Muscle of leg (tissue), 11 donors: Measurements from ENCODE around the gene ABCG4. TPM values are rescaled to one million over a fixed set of nuclear protein-coding genes. Genes with fewer than 3 reads are reported as not detected.

Source experiments
- DNase-seq: peaks from one replicate; pipeline ENCODE4 v3.0.0; 2013
- H3K27ac ChIP-seq: one replicate; pipeline ENCODE4 v1.5.1; 2013; ENCODE audit warnings: mild to moderate bottlenecking, low read length, control low read depth
- H3K27me3 ChIP-seq: one replicate; pipeline ENCODE4 v1.6.1; 2013; ENCODE audit warnings: low read length; ENCODE audit not compliant: control insufficient read depth, insufficient read depth
- H3K36me3 ChIP-seq: one replicate; pipeline ENCODE4 v1.6.1; 2013; ENCODE audit warnings: low read length; ENCODE audit not compliant: control insufficient read depth, insufficient read depth
- H3K4me1 ChIP-seq: one replicate; pipeline ENCODE4 v1.6.1; 2013; ENCODE audit warnings: low read length; ENCODE audit not compliant: control insufficient read depth, insufficient read depth
- H3K4me3 ChIP-seq: one replicate; pipeline ENCODE4 v1.5.1; 2013; ENCODE audit warnings: low read length, control low read depth
- H3K9me3 ChIP-seq: replicated peaks from 2 replicates; pipeline ENCODE4 v1.6.1; 2013; ENCODE audit warnings: low read depth, low read length; ENCODE audit not compliant: control insufficient read depth
- WGBS: methylation state at CpG from one replicate; pipeline ENCODE4 v1.1.5; 2013; ENCODE audit warnings: missing lambda C conversion rate; ENCODE audit not compliant: insufficient coverage; 5-methylcytosine and 5-hydroxymethylcytosine counted together
- polyA plus RNA-seq, 8 donors: library from polyadenylated mRNA; unstranded; fragments of 120-200 nt; gene quantifications; one replicate each; pipeline versions ENCODE4 v1.2.1 to v1.2.3, GENCODE V29; 2013; ENCODE audit warnings: inconsistent platforms in 1 of 8, low replicate concordance in 1 of 8; ENCODE audit not compliant: insufficient read length in 8 of 8, insufficient read depth in 1 of 8
- total RNA-seq: library from RNA; stranded (reverse); fragments of 120-200 nt; gene quantifications from one replicate; pipeline ENCODE4 v1.2.4, GENCODE V29; 2013

Gene ABCG4
- total and polyA plus RNA-seq, 9 donors = 0.13 to 0.60 (median 0.26) TPM

- 98% methylated on average over 8 of the region's 9 CpGs for WGBS
- Histone ChIP-seq H3K27me3 (no peaks in the 10 kb centered on the region), H3K4me3 (no peak overlapping the region), H3K36me3 (no peaks in the 10 kb centered on the region), H3K27ac (no peak overlapping the region), H3K9me3 (no peaks in the 10 kb centered on the region), H3K4me1 (peaks cover 13% of the 10 kb centered on the region)
- no peak for DNase-seq
Measured at GRCh38 chr11:119204066-119204465, 55.2 kb downstream of the ABCG4 start.

DNA sequence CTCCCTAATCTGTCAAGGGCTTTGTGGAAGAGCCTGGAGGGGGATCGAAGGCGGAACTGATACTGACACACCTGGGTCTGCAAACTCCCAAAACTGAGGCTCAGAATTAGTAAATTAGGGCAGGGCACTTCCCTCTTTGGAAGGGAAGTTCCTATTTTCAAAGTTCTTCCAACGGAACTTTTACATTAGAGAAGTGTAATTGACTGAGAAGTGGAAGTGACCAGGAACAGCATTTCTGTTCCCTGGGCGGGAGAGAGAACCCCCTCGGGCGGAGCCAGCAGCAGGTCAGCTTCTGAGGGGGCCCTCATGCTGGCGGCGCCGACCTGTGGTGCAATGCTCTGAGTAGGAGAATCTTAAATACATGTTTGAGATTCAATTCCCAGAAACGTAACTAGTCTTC is 56.2 kb downstream of the ABCG4 start:
- Histone ChIP-seq H3K9me3 (no peaks in the 10 kb centered on the region), H3K4me1 (peaks cover 13% of the 10 kb centered on the region), H3K27me3 (no peaks in the 10 kb centered on the region), H3K27ac (peak overlapping the region; percentile 47), H3K4me3 (peak overlapping the region; percentile 98), H3K36me3 (no peaks in the 10 kb centered on the region)
- DNase-seq = peak; percentile 45
- no CpG with 5 or more reads among the region's 10 CpGs for WGBS

DNA sequence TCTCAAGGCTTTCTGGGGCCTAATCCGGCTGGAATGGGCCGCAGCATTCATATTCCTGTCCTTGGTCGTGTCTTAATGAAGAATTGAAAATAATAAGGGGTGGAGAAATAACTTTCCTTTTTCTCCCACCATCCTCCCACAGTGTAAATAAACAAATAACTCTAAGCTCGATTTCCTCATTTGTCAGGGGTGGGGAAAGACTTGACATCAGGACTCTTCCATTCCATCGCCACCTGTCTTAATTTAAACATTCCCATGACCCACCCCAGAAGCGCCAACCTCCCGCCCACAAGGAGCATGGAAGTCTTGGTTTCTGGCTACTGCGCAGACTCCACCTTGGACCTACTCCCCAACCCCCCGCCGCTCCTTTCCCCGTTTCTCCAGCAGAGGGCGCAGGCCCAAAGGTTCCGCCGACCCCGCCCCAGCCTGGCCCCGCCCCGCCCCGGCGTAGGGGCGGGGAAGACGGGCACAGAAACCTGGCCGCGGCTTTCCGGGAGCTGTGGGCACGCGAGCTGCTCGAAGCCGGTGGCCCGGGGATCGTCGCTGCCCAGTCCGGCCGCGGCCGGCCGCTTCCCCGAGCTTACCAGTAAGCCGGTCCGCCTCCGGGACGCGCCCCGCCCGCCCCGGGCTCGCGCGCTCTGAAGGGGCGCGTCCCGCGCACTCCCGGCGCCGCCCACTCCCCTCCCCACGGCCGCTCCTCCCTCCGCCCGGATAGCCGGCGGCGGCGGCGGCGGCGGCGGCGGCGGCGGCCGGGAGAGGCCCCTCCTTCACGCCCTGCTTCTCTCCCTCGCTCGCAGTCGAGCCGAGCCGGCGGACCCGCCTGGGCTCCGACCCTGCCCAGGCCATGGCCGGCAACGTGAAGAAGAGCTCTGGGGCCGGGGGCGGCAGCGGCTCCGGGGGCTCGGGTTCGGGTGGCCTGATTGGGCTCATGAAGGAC is 57.0 kb downstream of the ABCG4 start, which contains the start of gene CBL:
TSS of gene CBL (plus strand) at position 766 of the 937 bp plus-strand sequence. CDS start at position 845, 79 bp downstream.
- Histone ChIP-seq H3K4me3 (peak within 1 kb of the TSS; percentile 98), H3K27ac (peak within 1 kb of the TSS; percentile 91), H3K36me3 (no peaks in the 10 kb centered on the region), H3K4me1 (peaks cover 13% of the 10 kb centered on the region), H3K9me3 (no peaks in the 10 kb centered on the region), H3K27me3 (no peaks in the 10 kb centered on the region)
- under 1% methylated on average over 71 of the region's 88 CpGs for WGBS
- DNase-seq = peak; percentile 96

- Histone ChIP-seq H3K27ac (peak overlapping the region; percentile 91), H3K36me3 (no peaks in the 10 kb centered on the region), H3K4me1 (peaks cover 13% of the 10 kb centered on the region), H3K9me3 (no peaks in the 10 kb centered on the region), H3K4me3 (peak overlapping the region; percentile 98), H3K27me3 (no peaks in the 10 kb centered on the region)
- peak; percentile 60 for DNase-seq
- WGBS = 0% methylated on average over 14 of the region's 41 CpGs
Measured at GRCh38 chr11:119206511-119207414, 57.9 kb downstream of the ABCG4 start.

GRCh38 chr11:119207415-119207960 is 58.6 kb downstream of the ABCG4 start:
- H3K9me3 ChIP-seq = no peaks in the 10 kb centered on the region
- DNase-seq = no peak
- H3K27ac ChIP-seq = peak overlapping the region; percentile 74
- H3K36me3 ChIP-seq = no peaks in the 10 kb centered on the region
- H3K27me3 ChIP-seq = no peaks in the 10 kb centered on the region
- peak overlapping the region; percentile 98 for H3K4me3 ChIP-seq
- WGBS = no CpG with 5 or more reads among the region's 11 CpGs
- peaks cover 13% of the 10 kb centered on the region for H3K4me1 ChIP-seq

DNA sequence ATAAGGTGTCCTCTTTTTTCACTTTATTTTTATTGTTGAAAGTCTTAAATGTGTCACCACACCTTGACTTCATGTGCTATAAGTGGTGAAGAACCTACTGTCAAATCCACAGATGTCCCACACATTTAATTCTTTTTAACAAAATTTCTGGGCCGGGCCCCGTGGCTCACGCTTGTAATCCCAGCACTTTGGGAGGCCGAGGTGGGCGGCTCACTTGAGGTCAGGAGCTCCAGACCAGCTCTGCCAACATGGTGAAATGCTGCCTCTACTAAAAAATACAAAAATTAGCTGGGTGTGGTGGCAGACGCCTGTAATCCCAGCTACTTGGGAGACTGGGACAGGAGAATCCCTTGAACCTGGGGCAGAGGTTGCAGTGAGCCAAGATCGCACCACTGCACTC is 60.3 kb downstream of the ABCG4 start:
- WGBS = 65% methylated on average over 6 of the region's 7 CpGs
- Histone ChIP-seq H3K27ac (no peak overlapping the region), H3K27me3 (no peaks in the 10 kb centered on the region), H3K9me3 (no peaks in the 10 kb centered on the region), H3K4me3 (no peak overlapping the region), H3K36me3 (no peaks in the 10 kb centered on the region), H3K4me1 (peaks cover 13% of the 10 kb centered on the region)
- DNase-seq = no peak

DNA sequence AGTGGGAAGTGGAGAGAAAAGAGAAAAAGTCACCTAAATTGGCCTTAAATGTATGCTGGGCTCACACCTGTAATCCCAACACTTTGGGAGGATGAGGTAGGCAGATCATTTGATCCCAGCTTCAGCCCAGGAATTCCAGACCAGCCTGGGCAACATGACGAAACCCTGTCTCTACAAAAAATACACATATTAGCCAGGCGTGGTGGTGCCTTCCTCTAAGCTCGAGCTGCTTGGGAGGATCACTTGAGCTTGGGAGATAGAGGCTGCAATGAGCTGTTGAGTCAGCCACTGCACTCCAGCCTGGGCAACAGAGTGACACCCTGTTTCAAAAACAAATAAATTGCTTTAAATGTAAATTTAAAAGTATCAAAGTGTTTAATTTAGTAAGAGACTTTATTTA is 61.2 kb downstream of the ABCG4 start:
- peaks cover 11% of the 10 kb centered on the region for H3K4me1 ChIP-seq
- H3K27me3 ChIP-seq = no peaks in the 10 kb centered on the region
- no peaks in the 10 kb centered on the region for H3K36me3 ChIP-seq
- no peak for DNase-seq
- no peak overlapping the region for H3K4me3 ChIP-seq
- no CpG with 5 or more reads among the region's 3 CpGs for WGBS
- H3K9me3 ChIP-seq = no peaks in the 10 kb centered on the region
- H3K27ac ChIP-seq = no peak overlapping the region

Other genes starting within 250 kb of the ABCG4 start
- 24.6 TPM for gene BCL9L, start 223.1 kb upstream of the ABCG4 start, total RNA-seq
- gene BCL9L, start 223.1 kb upstream of the ABCG4 start, polyA plus RNA-seq = 100 to 1,000 TPM in 1 of 8 donors, 10 to 100 TPM in 7; 43.3 to 102 (median 66.8) TPM
- gene UPK2, start 192.8 kb upstream of the ABCG4 start, total RNA-seq = 0.09 TPM
- 1 to 10 TPM in 5 of 8 donors, under 1 TPM in 3; 0.65 to 3.5 (median 1.0) TPM for gene UPK2, start 192.8 kb upstream of the ABCG4 start, polyA plus RNA-seq
- not detected for gene FOXR1, start 177.3 kb upstream of the ABCG4 start, total RNA-seq
- not detected for gene FOXR1, start 177.3 kb upstream of the ABCG4 start, polyA plus RNA-seq
- gene CENATAC, start 150.9 kb upstream of the ABCG4 start, total RNA-seq = 17.3 TPM
- gene CENATAC, start 150.9 kb upstream of the ABCG4 start, polyA plus RNA-seq = 10 to 100 TPM in 5 of 8 donors, 1 to 10 TPM in 3; 8.5 to 25.0 (median 12.5) TPM
- gene RPS25, start 130.7 kb upstream of the ABCG4 start, total RNA-seq = 2,660 TPM
- 1,000 to 10,000 TPM; 1,606 to 2,037 (median 1,827) TPM for gene RPS25, start 130.7 kb upstream of the ABCG4 start, polyA plus RNA-seq
- 48.7 TPM for gene TRAPPC4, start 130.3 kb upstream of the ABCG4 start, total RNA-seq
- gene TRAPPC4, start 130.3 kb upstream of the ABCG4 start, polyA plus RNA-seq = 10 to 100 TPM; 41.9 to 56.3 (median 46.9) TPM
- 5.7 TPM for gene SLC37A4, start 118.2 kb upstream of the ABCG4 start, total RNA-seq
- 10 to 100 TPM in 6 of 8 donors, 1 to 10 TPM in 2; 8.9 to 18.4 (median 11.1) TPM for gene SLC37A4, start 118.2 kb upstream of the ABCG4 start, polyA plus RNA-seq
- gene HYOU1, start 91.8 kb upstream of the ABCG4 start, total RNA-seq = 30.1 TPM
- gene HYOU1, start 91.8 kb upstream of the ABCG4 start, polyA plus RNA-seq = 10 to 100 TPM; 35.3 to 64.0 (median 47.2) TPM
- gene VPS11, start 81.2 kb upstream of the ABCG4 start, total RNA-seq = 19.9 TPM
- 10 to 100 TPM; 29.1 to 32.1 (median 30.3) TPM for gene VPS11, start 81.2 kb upstream of the ABCG4 start, polyA plus RNA-seq
- 3.8 TPM for gene HMBS, start 64.2 kb upstream of the ABCG4 start, total RNA-seq
- 10 to 100 TPM; 20.0 to 26.3 (median 22.6) TPM for gene HMBS, start 64.2 kb upstream of the ABCG4 start, polyA plus RNA-seq
- 11.8 TPM for gene DPAGT1, start 47.2 kb upstream of the ABCG4 start, total RNA-seq
- 10 to 100 TPM; 23.9 to 35.0 (median 30.4) TPM for gene DPAGT1, start 47.2 kb upstream of the ABCG4 start, polyA plus RNA-seq
- gene C2CD2L, start 41.7 kb upstream of the ABCG4 start, total RNA-seq = 4.3 TPM
- 1 to 10 TPM; 6.6 to 9.4 (median 7.6) TPM for gene C2CD2L, start 41.7 kb upstream of the ABCG4 start, polyA plus RNA-seq
- gene HINFP, start 27.5 kb upstream of the ABCG4 start, total RNA-seq = 15.5 TPM
- gene HINFP, start 27.5 kb upstream of the ABCG4 start, polyA plus RNA-seq = 10 to 100 TPM; 17.0 to 22.8 (median 17.5) TPM
- 10.2 TPM for gene NLRX1, start 19.7 kb downstream of the ABCG4 start, total RNA-seq
- gene NLRX1, start 19.7 kb downstream of the ABCG4 start, polyA plus RNA-seq = 10 to 100 TPM; 10.5 to 13.8 (median 11.9) TPM
- gene NHERF4, start 36.4 kb downstream of the ABCG4 start, total RNA-seq = 0.09 TPM
- 1 to 10 TPM in 1 of 8 donors, under 1 TPM in 5, not detected in 2; 0.05 to 2.3 (median 0.10) TPM for gene NHERF4, start 36.4 kb downstream of the ABCG4 start, polyA plus RNA-seq
- 6.0 TPM for gene CBL, start 57.3 kb downstream of the ABCG4 start, total RNA-seq
- 10 to 100 TPM in 6 of 8 donors, 1 to 10 TPM in 2; 8.7 to 15.0 (median 11.9) TPM for gene CBL, start 57.3 kb downstream of the ABCG4 start, polyA plus RNA-seq
- 146 TPM for gene MCAM, start 168.1 kb downstream of the ABCG4 start, total RNA-seq
- 100 to 1,000 TPM; 167 to 231 (median 208) TPM for gene MCAM, start 168.1 kb downstream of the ABCG4 start, polyA plus RNA-seq
- gene RNF26, start 185.5 kb downstream of the ABCG4 start, total RNA-seq = 3.0 TPM
- gene RNF26, start 185.5 kb downstream of the ABCG4 start, polyA plus RNA-seq = 10 to 100 TPM; 13.3 to 22.1 (median 18.4) TPM
- gene C1QTNF5, start 191.8 kb downstream of the ABCG4 start, total RNA-seq = 34.9 TPM
- 10 to 100 TPM; 20.3 to 41.9 (median 35.3) TPM for gene C1QTNF5, start 191.8 kb downstream of the ABCG4 start, polyA plus RNA-seq
- gene MFRP, start 197.7 kb downstream of the ABCG4 start, total RNA-seq = not detected
- not detected for gene MFRP, start 197.7 kb downstream of the ABCG4 start, polyA plus RNA-seq
- gene USP2, start 232.6 kb downstream of the ABCG4 start, total RNA-seq = 8.3 TPM
- gene USP2, start 232.6 kb downstream of the ABCG4 start, polyA plus RNA-seq = 10 to 100 TPM; 31.5 to 53.3 (median 37.9) TPM